HL-60/S4 treated with phorbol 12-myristate 13-acetate at 8.2 ng/mL for 4 days and 3 days (cell line): ENCODE measurements around the gene ASXL2.
"Not testable (repeated sequence)": the region's sequence is repeated elsewhere in the genome, so short reads cannot be mapped to it uniquely, and the experiment has no call there.

Experiments
- in situ Hi-C: fragments of 300-500 bp; cut with MboI; formaldehyde crosslinking; loops from 2 replicates; pipeline ENCODE4 v1.15.0; 2022; ENCODE audit warnings: low sequenced_read_pairs

Gene ASXL2

GRCh38 chr2:25894135-25894830 is 16.0 kb upstream of the ASXL2 start:
- in situ Hi-C loops: no loop called here

DNA sequence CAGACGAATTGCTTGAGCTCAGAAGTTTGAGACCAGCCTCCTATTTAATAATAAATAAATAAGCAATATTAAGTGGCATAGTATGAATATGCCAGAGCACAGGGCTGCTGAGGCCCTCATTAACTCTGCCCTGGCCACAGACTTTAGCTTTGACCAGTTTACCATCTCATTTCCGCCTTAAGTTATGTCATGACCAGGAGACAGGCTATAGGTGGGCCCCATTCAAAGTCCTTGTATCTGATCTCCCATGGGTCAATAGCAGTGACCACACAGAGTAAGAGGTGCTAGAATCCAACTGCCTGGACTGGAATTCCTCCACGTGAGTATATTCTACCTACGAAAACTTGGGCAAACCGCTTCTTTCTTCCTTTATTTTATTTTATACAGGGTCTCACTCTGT is 13.4 kb upstream of the ASXL2 start:
- in situ Hi-C loops: no loop called here

- in situ Hi-C loops: no loop called here
These were observed 9.4 kb upstream of the ASXL2 start for GRCh38 chr2:25887624-25888242.

GRCh38 chr2:25885933-25886332 is 7.6 kb upstream of the ASXL2 start:
- in situ Hi-C loops: no loop called here

DNA sequence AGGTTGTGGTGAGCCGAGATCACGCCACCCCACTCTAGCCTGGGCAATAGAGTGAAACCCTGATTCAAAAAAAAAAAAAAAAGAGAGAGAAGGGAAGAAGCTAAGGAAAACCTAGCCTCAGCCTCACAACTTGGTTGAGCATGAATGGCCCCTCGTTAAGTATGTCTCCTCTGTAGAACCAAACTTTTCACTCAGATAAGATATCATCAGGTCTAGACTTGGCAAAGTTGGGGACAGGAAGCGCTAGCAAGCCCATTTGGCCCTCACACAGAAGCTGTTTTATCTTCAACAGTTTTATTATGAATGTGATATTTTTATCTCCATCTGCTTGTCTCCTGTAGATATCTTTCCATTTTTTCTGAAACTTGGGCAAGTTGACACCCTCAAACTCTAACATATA is 3.5 kb upstream of the ASXL2 start:
- in situ Hi-C loops: no loop called here

GRCh38 chr2:25879133-25879730 is 945 bp upstream of the ASXL2 start:
- in situ Hi-C loops: no loop called here

DNA sequence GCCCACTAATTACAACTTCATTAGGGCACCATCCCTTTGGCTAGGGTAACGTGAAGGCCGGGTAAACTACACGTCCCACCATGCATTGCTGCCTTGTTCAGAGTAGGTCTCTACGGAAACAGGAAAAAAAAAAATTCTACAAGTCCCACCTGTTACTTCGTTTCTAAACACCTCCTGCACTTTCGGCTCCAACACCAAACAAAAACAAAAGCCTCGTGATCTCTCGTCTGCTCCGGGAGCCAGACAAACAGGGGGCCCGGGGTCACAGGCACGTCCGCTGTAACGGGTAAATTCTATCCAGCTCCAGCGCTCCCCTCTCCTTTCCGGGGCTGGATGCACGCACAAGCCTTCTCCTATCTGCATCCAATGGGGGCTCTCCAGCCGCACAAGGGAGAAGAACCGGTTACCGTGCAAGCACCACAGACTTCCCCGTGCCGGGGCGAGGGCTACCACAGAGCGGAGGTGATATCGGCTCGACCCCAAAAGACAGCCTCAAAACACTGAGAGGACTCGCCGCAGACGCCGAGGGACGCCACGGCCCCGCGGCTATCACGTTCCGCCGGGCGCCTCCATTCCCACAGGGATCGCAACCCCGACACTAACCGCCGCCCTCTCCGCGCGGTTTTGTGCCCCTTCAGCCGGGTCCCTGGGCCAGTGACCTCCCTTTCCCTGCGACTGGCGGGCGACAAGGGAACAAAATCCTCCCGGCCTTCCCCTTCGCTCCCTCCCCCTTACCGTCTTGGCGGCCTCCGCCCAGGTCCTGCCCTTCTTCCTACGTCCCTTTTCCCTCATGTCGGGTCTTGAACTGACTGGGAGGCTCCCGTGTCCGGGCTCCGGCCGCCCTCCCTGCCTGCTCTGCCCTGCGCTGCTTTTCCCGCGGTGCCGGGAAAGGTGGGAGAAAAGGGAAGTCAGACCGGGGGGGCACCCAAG is 591 bp downstream of the ASXL2 start:
- in situ Hi-C loops: no loop called here

DNA sequence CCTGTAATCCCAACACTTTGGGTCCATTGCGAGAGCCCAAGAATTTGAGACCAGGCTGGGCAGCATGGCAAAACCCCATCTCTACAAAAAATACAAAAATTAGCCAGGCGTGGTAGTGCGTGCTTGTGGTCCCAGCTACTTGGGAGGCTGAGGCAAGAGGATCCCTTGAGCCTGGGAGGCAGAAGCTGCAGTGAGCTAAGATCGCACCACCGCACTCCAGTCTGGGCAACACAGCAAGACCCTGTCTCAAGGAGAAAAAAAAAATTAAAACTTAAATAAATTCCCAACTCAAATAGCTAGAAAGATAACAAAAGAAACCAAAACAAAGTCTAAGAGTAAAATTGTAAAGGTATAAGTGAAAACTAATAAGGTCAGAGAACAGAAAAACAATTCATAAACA is 6.2 kb downstream of the ASXL2 start:
- in situ Hi-C loops: no loop called here

DNA sequence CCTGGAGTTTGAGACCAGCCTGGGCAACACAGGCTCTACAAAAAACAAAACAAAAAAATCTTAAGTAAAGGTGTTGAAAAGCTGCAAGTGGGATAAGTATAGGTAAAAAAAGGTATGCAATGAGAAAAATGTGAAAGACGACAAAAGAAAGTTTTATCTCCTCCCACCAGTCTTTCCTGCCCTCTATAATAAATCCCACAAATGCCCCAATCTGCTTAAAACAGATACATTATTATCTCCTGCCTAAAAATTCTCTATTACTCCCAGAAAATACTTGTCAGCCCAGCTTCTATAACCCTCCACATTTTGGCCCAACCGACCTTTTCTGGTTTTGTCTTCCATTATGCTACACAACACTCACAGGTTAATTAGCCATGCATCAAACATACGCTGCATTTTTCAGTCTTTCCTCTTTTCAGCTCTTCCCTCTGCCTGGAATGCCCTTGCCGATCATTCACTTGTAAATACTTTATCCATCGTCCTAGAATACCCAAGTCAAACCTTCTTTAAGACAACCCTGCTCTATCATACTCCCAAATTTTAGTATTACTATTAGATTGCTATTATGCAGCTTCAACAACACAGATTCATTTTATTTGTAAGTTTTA is 10.8 kb downstream of the ASXL2 start:
- in situ Hi-C loops: no loop called here

- in situ Hi-C loops: no loop called here
These were observed 21.9 kb downstream of the ASXL2 start for GRCh38 chr2:25856377-25856776.

GRCh38 chr2:25855065-25855464 is 23.2 kb downstream of the ASXL2 start:
- in situ Hi-C loops: no loop called here

- in situ Hi-C loops: no loop called here
These were observed 23.7 kb downstream of the ASXL2 start for GRCh38 chr2:25854613-25855012.

GRCh38 chr2:25853038-25853638 is 25.1 kb downstream of the ASXL2 start:
- in situ Hi-C loops: no loop called here

- in situ Hi-C loops: no loop called here
These were observed 26.4 kb downstream of the ASXL2 start for GRCh38 chr2:25851740-25852503.

DNA sequence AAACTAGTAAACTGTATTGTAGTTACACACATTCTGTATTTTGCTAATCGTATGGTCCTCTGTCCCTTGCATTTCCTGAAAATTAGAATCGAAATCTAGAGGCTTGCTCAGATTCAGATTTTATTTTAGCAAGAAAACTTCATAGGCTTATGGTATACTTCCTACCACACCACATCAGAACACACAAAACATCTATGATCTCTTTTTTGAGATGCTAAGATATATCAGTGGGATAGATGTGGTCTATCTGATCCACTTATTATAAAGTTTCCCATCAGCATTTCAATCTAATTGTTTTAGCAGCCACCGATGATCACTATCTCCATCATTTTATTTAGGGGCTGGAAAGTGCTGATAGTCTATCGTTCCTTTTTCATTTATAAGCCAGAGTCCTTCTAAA is 27.9 kb downstream of the ASXL2 start:
- in situ Hi-C loops: not testable (repeated sequence)

- in situ Hi-C loops: not testable (repeated sequence)
These were observed 28.9 kb downstream of the ASXL2 start for GRCh38 chr2:25849350-25849749.

DNA sequence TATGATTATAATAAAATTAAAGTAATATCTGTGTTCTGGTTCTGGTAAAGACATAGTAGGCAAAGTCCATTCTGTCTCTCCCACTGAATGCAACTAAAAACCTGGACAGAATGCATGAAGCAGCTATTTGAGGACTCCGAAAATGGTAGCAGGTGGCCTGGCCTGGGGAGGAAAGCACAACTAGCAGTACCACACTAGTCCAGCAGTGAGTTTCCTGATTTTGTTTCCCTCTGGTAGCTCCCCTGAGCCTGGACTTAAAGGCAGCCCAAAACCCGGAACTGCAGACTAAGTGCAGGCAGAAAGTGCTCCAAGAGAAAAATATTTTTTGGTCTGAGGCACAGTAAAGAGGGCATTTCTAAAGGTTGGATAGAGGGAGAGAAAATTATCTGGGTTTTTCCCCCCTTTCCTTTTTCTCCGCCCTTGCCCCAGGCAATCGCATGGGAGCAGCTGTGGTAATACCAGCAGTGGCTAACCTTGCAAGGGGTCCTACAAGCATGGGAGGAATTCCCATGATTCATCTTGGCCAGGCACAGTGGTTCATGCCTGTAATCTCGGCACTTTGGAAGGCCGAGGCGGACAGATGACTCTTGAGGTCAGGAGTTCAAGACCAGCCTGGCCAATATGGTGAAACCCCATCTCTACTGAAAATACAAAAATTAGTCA is 32.3 kb downstream of the ASXL2 start:
- in situ Hi-C loops: no loop called here

DNA sequence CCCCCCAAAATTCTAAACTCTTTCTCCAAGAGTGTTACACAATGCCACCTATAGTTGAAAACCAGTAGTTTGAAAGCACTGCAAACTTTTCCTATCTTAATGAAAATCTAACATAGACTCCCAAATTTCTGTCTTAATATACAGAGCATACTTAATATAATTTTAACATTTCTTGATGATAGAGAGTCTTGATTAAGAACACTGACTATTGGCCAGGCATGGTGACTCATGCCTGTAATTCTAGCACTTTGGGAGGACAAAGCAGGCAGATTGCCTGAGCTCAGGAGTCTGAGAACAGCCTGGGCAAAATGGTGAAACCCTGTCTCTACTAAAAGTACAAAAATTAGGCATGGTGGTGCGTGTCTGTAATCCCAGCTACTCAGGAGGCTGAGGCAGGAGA is 34.2 kb downstream of the ASXL2 start:
- in situ Hi-C loops: no loop called here

DNA sequence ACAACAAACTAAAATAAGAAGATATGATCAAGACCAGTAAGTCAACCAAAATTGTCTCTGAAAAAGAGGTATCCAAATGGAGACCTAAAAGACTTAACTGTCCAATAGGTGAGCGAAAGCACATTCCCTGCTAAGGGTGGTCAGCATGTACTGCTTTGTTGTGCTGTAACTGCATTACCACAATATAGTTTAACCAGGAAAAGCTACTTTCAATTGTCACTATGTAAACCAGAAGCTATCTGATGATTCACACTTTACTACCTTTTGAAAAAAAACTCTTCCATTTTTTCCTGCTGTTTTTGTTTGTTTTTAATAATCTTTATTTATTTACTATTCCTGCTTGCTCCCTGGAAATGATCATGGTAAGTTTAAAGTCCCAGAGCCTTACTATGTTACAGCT is 36.1 kb downstream of the ASXL2 start:
- in situ Hi-C loops: no loop called here
